Kasumi-1 (cell line): ENCODE results near the gene IL23R.
"Not testable (repeated sequence)": the region's sequence is repeated elsewhere in the genome, so short reads cannot be mapped to it uniquely, and the experiment has no call there.

Source experiments
- DNase-seq, 2 experiments: peaks; one replicate each; lab custom pipeline; 2025; lab: John Stamatoyannopoulos, UW

Gene IL23R

DNA sequence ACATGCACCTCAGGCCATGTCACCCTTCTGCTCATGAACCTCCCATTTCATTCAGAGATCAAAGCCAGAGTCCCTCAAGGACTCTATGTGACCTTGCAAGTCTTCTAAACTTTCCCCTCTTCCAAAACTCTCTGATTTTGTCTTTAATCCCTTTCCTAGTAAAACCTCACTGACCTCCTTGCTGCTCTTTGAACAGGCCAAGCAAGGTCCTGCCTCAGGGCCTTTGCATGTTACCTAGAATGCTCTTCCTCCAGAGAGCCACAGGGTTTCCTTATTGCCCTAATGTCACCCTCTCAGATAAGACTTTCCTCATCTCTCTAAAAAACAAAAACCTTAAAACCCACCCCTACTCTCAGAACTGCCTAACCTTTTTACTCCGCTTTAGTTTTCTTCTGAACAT lies 26.6 kb downstream of the IL23R start:
- no peak for DNase-seq

DNA sequence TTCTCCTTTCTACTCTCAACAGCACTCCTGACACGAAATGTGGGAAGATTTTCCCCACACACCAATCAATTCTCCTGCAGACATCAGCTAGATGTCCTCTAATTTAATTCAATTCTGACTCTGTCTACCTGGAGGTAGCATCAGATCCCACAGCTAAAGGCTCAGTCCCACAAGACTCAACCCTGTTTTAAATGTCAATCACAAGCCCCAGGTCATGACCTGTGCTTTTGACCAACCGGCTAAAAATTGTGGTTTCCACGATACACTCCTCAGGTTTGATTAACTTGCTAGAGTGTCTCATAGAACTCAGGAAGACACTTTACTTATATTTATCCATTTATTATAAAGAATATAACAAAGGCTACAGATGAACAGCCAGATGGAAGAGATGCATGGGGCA lies 27.4 kb downstream of the IL23R start:
- no peak for DNase-seq

DNA sequence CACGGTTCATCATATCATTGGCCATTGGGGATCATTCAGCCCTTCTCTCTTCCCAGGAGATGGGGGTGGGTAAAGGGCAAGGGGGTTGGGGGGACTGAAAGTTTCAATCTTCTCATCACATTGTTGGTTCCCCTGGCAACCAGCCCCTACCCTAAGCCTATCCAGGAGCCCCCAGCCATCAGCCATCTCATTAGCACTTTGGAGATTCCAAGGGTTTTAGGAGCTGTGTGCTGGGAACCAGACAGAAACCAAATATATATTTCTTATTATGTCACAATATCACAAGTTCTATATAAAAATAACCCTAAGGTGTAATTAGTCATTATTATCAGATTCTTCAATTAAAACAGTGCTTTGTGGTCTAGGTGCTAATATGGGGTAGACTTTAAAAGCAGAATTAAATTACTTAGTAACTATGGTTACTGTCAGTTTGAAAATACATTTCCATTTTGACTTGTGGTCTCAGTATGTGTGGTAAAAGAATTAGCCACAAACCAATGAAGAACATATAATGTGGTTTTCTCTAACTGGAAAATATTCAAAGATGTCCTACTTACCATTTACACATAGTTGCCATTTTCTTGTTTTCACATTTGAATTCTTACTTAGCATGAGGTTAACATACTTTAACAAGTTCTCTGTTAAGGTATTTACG lies 28.1 kb downstream of the IL23R start:
- DNase-seq, result no peak

DNA sequence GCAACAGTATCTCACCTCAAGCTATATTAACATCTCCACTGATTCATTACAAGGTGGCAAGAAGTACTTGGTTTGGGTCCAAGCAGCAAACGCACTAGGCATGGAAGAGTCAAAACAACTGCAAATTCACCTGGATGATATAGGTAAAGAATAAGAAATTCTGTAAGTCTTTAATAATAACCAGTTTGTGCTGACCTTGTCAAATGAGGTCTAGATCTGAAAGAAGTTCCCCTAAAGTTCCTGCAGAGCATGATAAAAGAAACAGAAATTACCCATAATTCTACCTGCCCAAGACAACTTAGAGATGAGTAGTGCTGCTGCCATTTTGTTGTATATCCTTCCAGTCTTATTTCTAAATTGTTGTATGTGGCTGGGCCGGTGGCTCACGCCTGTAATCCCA lies 34.5 kb downstream of the IL23R start:
- no peak for DNase-seq

DNA sequence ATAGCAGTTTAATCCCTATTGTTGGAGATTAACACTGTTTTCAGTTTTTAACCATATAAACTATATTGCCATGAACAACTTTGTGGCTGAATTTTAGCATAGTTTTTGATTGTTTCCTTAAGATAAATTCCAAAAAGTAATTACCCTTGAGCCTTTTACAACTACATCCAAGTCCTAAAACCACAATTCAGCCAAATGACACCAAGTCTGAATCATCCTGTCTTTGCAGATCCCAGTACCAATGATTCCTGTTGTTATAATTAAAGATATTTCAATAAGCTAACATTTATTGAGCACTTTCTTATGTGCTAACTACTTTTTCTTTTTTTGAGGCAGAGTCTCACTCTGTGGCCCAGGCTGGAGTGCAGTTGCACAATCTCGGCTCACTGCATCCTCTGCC lies 35.6 kb downstream of the IL23R start:
- DNase-seq, result no peak

DNA sequence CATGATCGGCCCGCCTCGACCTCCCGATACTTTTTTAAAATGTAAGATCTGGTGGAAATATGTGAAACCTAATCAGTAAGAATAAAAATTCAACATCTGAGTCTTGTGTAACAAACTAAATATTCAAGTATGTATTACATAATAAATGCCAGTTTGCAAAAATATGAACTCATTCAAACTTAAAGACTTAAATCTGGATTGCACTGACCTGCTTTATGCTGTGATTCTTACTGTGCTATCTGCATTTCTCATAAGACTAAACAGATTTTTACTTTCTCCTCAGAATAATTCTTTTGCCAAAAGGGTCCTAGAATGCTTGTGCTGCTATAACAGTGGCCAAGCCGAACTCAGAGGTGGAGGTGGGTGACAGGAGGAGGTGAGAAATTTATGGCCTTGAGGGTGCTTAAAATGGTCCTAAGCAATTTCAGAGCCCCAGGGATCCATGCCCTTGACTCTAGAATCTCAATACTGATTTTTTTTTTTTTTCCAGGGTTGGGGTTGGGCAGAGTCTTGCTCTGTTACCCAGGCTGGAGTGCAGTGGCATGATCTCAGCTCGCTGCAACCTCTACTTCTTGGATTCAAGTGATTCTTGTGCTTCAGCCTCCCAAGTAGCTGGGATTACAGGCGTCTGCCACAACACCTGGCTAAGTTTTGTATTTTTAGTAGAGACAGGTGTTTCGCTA lies 38.2 kb downstream of the IL23R start:
- no peak for DNase-seq

DNA sequence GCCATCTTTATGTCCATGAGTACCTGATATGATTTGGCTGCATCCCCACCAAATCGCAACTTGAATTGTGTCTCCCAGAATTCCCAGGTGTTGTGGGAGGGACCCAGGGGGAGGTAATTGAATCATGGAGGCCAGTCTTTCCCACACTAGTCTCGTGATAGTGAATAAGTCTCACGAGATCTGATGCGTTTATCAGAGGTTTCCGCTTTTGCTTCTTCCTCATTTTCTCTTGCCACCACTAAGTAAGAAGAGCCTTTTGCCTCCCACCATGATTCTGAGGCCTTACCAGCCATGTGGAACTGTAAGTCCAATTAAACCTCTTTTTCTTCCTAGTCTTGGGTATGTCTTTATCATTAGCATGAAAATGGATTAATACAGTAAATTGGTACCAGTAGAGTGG lies 41.1 kb downstream of the IL23R start:
- not testable (repeated sequence) for DNase-seq

DNA sequence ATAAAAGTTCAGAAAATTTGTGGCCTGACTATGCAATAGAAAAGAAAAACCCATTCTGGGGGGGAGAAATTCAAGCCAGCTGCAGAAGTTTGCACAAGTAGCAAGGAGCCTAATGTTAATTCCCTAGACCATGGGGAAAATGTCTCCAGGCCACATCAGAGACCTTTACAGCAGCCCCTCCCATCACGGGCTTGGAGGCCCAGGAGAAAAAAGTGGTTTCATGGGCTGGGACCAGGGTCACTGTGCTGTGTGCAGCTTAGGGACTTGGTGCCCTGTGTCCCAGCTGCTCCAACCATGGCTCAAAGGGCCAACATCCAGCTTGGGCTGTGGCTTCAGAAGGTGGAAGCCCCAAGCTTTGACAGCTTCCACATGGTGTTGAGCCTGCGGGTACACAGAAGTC lies 42.0 kb downstream of the IL23R start:
- no peak for DNase-seq

DNA sequence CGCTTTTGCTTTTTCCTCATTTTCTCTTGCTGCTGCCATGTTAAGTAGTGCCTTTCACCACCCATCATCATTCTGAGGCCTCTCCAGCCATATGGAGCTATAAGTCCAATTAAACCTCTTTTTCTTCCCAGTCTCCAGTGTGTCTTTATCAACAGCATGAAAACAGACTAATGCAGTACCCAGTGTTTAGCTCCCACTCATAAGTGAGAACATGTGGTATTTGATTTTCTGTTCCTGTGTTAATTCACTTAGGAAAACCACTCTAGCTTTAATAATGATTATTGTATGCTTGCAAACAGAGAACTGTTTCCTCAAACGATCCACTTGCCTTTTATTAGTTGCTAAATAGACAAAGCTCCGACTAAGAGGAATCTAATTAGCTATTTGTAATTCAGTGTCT lies 43.3 kb downstream of the IL23R start:
- DNase-seq, result no peak

DNA sequence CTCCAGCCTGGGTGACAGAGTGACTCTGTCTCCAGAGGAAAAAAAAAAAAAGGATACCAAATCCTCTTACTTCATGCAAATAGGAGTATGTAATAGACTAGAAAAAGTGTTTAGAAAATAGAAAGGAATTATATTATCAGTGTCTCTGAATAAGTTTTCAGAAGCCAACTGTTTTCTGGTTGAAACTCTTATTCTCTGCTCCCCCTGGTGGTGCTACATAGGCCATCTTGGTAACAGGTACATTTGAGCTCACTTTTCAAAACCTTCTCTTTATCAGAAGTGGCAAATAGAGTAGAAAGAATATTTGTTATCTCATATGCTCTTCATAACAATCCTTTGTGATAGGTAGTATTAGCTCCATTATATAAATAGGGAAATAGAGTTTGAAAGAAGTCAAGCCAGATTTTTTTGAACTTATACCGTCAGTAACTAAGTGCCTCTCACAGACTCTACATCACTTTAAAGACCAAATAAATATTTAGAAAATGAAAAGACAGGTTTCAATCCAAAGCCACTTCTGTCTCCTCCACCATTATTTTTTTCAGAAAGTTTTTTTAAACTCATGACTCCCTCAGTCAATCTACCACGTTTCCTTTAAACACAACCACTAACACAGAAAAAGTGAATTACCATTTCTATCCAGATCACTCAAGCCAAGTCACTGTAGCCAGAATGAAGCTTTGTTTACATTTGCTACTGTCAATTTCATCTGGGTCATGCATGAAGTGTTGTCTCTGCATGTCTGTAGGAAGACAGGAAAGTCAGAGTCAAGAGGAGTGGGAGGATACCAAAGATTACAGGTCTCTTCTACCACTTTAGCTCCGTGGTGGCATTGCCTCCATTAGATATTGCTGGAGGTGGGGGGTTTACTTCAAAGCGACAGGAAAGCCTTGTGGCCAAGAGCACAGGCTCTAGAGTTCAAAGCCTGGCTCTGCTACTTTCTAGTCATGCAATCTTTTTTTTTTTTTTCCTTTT lies 45.6 kb downstream of the IL23R start:
- DNase-seq, result peak; percentile 33 to 64

DNA sequence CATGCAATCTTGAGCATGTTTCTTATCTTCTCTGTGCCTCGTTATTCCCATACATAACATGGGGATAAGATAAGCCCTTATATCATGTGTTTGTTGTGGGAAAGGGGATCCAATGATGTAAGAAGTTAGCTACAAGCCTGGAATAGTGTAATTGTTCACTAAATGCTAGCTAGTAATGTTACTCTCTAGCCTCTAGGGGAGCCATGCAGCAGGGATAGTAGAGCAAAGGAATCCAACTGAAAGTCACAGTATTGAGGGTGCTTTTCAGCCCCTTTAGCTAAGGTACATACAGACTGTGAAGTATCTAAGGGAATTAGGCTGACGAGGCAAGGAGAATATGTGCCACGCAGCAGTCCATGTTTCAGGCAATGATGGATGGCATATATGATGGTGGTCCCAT lies 46.9 kb downstream of the IL23R start:
- peak; percentile 50 to 54 for DNase-seq

DNA sequence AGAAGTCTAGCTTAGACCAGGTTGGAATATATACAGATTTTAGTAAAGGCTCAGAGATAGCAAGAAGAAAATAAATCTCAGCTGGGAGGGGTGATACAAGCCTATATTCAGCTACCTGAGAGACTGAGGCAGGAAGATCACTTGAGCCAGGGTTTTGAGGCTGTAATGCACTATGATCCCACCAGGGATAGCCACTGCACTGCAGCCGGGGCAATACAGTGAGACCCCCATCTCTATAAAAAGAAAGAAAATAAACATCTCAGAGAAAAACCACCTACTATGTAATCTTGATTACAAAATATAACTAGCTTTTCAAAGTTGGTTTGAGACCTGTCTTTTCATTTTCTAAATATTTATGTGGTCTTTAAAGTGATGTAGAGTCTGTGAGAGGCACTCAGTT lies 47.7 kb downstream of the IL23R start:
- no peak for DNase-seq

DNA sequence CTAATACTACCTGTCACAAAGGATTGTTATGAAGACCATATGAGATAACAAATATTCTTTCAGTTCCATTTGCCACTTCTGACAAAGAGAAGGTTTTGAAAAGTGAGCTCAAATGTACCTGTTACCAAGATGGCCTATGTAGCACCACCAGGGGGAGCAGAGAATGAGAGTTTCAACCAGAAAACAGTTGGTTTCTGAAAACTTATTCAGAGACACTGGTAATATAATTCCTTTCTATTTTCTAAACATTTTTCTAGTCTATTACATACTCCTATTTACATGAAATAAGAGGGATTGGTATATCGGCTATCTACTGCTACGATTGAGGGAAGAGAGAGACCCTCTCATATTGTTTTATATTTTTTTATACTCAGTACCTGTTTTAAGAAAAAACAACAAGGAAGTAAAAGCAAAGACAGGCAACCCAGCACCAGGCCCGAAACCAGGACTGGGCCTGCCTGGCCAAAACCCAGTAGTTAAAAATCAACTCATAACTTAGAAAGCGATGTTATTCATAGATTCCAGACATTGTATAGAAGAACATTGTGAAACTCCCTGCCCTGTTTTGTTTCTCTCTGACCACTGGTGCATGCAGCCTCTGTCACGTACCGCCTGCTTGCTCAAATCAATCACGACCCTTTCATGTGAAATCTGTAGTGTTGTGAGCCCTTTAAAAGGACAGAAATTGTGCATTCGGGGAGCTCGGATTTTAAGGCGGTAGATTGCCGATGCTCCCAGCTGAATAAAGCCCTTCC lies 48.3 kb downstream of the IL23R start:
- DNase-seq, result peak; percentile 17 to 57

DNA sequence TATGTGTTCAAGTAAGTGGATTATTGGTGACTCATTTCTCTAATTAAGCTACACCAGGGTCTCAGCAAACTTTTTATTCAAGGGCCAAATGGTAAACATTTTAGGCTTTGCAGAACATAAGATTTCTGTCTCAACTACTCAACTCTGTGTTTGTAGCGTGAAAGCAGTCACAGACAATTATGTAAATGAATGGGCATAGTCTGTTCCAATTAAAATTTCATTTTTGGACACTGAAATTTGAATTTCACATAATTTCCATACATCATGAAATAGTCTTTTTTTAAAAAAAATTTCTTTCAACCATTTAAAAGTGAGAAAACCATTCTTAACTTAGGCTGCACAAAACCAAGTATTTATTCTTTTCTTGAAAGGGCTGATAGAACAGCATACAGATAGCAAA lies 50.1 kb downstream of the IL23R start:
- no peak for DNase-seq

DNA sequence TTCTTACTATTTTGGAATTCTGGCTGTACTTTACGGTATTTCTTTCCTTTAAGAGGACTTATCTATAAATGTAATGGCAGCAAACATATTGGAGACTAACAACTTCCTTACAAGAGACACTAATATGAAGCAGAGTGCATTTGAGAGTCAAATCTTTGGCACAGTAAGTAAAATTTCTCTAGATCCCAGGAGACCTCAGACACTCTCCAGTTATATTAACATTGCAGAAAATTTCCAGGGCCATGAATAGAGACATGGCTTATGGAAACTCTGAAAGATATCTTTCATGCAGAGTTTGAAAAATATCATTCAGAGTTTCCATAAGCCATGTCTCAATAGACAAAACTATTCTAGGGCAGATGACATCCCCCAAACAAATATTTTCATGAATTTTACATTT lies 51.2 kb downstream of the IL23R start:
- DNase-seq, result no peak

DNA sequence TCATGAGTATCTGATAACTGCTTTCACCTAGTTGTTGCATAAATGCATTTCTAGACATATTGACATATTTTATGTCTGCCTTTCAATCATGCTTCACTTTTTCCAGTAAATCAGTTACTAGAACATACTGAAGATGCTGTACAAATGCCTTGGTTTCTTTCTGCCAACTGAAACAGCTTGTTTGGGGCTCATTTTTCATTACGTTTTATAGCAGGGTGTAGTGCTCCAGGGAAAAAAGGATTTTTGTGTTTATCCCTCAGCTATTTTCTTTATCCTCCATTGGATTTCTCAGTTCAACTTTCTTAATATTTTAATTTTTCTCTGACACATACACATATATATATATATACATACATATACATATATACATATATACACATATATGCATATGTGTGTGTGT lies 51.7 kb downstream of the IL23R start:
- DNase-seq, result no peak

DNA sequence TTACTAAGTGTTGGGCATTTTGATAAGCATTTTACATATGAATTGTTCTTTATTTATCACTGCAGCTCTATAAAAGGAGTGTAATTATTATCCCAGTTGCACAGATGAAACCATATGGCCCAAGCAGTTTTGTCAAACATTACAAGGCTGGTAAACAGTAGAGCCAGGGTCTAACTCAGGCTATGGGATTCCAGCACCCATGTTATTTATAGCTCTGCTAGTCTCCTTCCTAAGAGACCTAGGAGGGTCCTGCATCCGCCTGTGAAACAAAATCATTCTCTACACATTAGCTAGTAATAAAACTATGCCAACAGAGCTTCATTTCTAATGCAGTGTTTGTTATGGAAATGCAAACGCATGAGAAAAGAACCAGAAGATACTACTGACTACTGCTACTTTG lies 58.6 kb downstream of the IL23R start:
- no peak for DNase-seq

DNA sequence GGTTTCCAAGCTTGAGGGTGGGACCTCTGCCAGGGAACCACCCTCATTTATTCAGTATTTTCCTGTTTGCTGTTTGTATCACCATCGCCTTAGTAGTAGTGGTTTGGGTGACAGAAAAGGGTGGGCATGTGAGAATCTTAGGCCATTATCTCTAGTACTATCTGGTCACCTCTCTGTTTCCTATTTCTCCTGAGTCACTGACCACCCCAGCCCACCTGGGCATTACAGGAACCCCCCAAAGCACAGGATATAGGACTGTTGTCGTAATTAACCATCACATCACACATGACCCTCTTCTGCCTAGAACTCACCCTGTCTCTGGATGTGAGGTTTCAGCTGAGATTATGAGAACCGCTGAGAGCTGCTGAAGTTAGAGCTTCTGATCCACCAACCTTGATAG lies 60.4 kb downstream of the IL23R start:
- no peak for DNase-seq

DNA sequence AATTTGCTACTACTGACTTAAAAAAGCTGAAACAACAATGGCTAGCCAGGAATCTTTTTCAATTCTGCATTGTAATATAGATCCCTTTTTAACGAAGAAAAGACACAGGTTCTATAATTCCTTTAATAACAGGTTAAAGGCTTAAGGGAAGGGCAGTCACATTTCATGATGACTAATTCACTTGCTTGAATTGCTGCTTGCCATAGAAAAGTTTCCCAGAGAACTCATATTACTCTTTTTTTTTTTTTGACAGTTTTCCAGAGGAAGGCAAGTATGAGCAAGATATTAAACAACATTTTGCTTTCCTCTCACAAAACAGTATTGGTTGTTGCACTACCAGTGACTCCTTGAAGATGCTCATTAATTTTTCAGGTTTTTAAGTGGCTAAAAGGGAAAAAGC lies 60.9 kb downstream of the IL23R start:
- no peak for DNase-seq

DNA sequence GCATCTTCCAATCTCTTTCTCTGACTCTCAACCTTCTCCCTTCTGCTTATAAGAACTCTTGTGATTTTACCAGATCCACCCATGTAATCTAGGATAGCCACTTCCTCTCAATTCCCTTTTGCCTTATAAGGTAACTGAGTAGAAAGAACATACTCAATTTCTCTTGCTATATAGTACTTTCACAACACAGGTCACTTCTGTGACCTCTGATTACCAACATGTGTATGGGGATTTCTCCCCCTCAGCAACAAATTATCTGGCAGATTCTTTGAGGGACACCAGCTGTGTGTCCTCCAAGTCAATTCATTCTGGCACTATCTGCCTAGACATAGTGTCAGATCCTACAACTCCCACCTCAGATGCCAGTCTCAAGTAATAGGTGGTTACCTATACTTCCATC lies 62.5 kb downstream of the IL23R start:
- no peak for DNase-seq

DNA sequence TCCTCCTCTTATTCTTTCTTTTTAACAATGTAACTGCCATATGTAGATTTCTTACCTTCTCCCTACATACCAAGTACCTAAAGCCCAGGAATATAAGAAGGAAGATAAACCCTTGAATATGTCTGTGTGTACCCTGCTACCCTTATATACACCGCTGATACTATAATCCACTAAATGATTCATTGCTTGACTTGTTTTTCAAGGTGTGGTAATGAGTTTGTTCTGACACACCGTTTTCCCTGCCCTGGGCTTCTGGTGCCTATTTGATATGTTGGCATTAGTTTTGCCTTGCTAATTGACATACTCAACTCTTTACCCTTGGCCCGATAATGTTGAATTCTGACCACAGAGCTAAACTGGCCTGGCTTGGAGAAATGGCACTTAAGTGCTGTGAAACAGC lies 64.3 kb downstream of the IL23R start:
- no peak for DNase-seq

DNA sequence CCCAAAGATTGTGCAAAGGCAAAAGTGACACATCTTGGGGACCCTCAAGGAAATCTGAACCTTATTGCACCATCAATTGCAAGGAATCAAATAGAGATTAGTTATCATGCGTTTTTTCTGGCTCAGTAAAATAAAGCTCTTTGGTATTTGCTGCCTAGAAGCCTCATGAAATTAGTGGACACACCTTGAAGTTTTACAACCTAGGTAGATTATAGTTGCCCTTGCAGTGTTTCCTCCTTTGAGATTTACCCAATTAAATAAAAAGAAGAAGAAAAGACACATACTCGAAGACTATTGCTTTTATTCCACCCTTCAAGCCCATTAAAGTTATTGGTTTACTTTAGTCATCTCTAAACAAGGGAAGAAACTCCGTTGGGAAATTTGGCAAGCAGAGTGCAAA lies 70.0 kb downstream of the IL23R start:
- DNase-seq, result no peak
